Activated T-cell treated with anti-CD3 and anti-CD28 coated beads for 1 hour (primary cell): ENCODE measurements around the gene CCDC149.

Source experiments
- DNase-seq: peaks from one replicate; pipeline ENCODE4 v3.0.0-alpha.2; 2020; ENCODE audit warnings: low read depth

CCDC149 gene

DNA sequence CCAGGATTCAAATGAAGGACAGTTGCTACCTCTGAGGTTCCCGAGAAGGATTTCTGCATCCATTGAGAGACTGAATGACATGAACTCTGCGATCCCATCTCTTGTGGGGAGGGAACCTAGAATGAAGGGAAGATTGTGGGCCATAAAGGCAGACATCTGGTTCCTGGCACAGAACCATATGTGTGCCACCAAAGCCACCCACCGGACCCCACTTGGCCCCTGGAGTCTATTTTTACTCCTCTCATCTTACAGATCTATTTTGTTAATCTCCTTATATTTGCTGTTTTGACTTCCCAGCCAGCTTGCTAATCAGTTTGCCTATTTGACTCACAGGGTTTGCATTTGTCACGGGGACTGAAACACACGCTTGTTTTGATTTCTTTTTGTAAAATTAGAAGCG lies 110.2 kb downstream of the CCDC149 start:
- DNase-seq, result no peak

DNA sequence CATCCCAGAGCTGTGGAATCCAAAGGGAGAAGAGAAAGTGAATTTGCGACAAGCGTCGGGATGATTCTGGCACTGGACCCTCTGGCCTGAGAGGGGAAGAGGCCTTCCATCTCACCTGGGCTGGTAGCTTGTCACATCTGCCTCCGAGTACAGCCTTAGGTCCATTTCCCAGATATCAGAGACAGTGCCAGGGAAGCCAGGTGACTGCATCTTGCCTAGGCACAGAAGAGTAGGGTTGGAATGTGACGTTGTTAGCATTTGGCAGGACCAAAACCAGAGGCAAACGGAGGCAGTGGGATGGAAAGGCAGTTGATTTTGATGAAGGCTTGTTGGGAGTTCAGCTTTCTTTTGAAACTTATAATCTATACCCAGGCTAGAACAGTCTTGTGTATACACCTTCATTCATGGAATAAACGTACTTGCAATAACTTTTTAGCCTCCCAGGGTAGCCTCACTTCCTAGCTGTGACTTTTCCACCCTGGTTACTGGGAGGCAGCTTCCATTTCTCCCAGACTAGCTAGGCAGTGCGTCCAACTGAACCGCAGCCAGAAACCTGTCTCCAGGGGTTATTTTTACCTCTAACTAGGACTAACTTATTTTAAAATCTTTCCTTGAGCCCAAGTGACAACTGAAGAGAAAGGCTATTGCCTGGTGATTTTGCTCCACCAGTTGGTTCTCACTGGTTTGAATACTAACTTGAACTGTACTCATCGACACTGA lies 111.5 kb downstream of the CCDC149 start:
- DNase-seq, result no peak

DNA sequence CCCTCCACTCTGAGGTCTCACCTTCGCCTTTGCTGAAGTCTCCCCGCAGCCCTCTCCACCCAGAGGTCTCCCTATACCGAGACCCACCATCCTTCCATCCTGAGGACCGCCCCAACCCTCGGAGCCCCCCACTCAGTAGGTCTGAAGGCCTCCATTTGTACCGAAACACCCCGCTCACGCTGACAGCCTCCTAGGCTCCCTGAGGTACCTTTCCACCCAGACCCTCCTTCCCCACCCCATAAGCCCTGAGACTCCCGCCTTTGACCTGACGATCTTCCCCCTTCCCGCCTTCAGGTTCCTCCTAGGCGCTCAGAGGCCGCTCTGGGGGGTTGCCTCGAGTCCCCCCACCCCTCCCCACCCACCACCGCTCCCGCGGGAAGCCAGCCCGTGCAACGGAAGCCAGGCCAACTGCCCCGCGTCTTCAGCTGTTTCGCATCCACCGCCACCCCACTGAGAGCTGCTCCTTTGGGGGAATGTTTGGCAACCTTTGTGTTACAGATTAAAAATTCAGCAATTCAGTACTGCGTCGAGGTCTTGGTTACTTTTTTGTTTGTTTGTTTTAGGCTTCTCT lies 112.4 kb downstream of the CCDC149 start:
- DNase-seq, result no peak

DNA sequence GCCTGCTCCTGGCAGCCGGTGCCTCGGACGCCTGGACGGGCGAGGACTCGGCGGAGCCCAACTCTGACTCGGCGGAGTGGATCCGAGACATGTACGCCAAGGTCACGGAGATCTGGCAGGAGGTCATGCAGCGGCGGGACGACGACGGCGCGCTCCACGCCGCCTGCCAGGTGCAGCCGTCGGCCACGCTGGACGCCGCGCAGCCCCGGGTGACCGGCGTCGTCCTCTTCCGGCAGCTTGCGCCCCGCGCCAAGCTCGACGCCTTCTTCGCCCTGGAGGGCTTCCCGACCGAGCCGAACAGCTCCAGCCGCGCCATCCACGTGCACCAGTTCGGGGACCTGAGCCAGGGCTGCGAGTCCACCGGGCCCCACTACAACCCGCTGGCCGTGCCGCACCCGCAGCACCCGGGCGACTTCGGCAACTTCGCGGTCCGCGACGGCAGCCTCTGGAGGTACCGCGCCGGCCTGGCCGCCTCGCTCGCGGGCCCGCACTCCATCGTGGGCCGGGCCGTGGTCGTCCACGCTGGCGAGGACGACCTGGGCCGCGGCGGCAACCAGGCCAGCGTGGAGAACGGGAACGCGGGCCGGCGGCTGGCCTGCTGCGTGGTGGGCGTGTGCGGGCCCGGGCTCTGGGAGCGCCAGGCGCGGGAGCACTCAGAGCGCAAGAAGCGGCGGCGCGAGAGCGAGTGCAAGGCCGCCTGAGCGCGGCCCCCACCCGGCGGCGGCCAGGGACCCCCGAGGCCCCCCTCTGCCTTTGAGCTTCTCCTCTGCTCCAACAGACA lies 113.1 kb downstream of the CCDC149 start:
- DNase-seq, result no peak

DNA sequence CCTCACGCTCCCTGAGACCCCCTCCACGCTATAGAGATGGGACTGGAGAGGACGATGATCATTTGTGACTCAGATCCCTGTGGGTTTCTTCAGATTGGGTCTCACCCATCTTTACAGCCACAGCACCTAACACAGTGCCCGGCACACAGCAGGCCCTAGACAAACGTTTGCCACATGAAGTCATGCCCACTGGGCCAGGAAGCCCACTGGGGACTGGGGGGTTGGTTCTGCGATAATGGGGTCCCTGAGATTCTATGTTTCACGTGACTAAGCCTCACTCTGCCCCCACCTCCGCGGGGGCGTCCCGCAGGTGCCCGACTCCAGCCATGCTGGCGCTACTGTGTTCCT lies 113.7 kb downstream of the CCDC149 start:
- DNase-seq, result no peak

DNA sequence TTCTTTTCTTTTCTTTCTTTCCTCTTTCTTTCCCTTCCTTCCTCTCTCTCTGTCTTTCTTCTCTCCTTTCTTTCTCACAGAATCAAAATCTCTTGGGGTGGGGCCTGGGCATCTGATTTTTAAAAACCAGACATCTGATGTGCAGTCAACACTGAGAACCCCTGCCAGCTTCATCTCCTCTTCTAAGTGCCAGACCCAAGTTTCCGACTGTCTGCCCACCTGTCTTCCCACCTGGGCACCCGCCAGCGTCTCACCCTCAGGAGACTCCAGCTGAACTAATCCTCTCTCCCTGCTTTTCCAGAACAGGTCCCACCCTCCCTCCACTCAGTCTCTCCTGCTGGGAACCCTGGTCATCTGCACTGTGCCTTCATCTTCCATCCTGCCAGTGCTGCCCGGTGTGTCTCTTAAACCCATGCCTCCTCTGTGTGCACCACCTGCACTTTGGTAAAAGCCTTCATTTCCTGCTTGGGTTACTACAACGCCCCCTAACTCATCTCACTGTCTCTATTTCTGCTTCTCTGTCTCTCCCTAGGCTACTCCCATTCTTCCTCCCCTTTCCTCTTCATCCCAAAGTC lies 114.7 kb downstream of the CCDC149 start:
- DNase-seq, result no peak

DNA sequence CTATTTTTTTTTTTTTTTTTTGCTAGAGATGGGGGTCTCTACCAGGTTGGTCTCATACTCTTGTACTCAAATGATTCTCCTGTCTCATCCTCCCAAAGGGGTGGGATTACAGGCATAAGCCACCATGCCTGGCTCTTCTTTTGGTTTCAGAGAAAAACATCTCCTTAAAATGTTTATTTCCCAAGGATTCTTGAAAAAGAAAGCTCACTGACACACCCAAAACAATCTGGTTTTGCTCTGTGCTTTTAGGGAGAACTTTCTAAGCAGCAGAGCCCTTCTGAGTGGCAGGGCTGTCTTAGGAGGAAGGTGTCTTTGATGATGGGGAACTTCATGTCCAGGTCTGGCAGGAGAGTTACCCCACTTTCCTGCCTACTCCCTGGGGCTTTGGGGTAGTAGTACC lies 116.2 kb downstream of the CCDC149 start:
- DNase-seq, result no peak

DNA sequence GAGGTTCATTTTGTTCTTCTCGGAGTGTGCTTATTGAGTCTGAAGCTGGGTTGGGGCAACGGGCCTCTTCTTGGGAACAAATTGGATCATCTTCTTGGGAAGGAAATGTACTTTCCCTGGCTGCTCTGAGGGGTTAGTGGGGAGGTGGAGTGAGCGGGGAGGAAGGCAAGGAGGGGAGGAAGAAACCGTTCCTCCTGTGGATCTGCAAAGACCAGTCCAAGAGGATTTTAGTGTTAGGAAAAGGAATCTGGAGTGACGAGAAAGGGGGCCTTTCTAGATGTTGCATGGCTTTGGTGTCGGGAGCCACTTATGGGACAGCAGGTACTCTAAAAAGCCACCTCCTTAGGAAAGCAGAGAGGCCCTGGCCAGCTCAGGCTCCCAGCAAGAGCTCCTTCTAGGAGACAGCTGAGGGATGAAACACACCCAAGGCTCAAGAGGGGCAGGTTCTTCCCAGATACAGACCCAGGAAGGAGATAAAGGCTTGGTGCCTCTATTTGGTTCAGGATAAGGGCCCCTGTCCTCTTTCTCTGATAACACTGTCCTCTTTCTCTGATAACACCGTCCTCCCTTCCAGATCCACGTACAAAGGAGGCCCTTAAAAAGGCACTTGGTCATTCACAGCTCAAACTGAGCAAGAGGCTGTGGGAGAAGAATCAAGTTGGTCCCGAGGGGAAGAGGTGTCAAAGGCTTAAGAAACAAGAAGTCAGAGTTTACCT lies 117.0 kb downstream of the CCDC149 start:
- no peak for DNase-seq

DNA sequence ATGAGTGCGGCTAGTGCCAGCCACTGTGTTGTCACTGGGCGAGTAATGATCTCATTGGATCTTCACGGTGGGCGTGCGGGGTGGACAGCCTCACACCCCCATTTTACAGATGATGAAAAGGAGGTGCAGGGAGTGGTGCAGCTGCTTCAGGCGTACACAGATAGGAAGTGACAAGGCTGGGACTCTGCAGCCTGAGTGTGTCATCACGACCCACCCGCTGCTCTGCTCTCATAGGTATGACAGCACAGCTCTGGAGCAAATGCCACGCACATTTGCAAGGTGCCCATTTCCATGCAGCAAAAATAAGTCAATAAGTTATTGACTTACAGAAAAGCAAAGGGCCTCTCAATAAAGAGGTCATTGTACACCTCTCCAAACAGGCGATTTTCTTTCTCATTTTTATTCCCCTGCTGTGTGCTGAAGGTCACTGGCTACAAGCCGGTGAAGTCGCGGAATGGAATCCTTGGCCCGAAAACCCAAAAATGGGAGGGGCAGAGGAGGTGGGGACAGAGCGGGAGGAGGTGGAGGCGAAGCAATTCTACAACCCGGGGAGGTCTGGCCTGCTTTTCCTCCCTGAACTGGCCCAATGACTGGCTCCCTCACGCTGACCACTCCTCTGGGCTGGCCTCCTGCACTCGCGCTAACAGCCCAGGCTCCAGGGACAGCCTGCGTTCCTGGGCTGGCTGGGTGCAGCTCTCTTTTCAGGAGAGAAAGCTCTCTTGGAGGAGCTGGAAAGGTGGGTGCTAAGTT lies 117.8 kb downstream of the CCDC149 start, which contains the start of gene SOD3:
SOD3 (plus strand) TSS at position 658 of the 750 bp plus-strand sequence. CDS start 3,949 bp downstream, outside the sequence.
- DNase-seq, result no peak

DNA sequence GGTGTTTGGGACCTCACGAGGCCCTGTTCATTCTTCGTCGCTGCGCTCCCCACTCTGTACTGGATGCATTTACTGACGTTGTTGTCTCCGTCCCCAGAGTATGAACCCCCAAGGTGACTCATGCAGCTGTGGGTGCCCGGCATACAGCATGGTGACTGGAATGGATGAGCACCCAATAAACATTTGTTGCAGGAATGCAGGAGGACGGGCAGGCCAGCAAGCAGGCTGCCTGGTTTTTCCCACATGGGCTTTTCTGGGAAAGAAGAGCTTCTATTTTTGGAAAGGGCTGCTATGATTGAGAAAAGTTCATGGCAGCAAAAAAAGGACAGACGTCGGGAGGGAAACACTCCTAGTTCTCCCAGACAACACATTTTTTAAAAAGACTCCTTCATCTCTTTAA lies 118.4 kb downstream of the CCDC149 start:
- DNase-seq, result no peak

DNA sequence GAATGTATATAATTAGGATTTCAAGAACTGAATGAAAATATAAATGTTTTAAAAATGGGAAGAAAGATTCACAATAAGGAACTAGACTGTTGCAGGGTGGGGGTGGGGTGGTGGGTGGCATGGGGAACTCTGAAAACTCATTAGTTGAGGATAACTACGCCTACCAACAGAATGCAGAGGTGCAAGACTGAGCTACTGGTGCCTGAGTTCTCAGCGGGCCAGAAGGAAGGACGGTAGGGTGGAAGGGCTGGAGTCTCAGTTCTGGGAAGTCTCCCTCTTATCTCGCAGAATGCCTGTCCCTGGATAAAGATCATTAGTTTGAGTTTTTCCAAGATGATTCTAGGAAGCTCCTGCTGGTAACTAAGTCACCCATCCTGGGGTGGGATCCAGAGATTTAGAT lies 118.8 kb downstream of the CCDC149 start:
- no peak for DNase-seq

DNA sequence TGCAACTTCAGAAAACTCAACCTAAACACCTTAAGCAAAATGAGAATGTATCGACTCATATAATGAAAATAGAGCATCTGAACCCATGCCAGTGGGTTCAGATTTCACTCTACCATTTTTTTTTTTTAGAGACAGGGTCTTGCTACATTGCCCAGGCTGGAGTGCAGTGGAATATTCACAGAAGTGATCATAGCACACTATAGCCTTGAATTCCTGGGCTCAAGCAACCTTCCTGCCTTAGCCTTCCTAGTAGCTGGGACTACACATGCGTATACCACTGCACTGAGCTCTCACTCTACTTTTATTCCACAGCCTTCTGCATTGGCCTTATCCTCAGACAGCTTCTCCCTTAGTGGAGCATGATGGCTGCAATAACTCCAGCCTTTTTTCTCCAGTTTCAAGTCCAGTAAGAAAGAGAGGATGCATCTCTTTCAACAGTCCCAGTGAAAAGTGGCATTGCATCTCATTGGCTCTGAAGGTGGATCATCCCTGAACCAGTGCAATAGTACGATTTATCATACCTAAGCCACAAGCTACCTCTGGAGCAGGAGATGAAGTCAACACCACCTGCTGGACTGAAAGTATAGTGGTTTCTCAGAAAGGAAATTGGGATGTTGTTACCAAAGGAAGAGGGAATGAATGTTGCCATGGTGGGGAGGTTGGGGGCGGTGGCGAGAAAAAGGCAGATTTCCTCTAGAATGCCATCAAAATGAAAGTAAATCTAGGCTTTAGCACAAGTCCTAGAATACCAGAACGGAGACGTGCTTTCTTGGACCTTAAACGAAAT lies 119.4 kb downstream of the CCDC149 start:
- DNase-seq, result no peak

DNA sequence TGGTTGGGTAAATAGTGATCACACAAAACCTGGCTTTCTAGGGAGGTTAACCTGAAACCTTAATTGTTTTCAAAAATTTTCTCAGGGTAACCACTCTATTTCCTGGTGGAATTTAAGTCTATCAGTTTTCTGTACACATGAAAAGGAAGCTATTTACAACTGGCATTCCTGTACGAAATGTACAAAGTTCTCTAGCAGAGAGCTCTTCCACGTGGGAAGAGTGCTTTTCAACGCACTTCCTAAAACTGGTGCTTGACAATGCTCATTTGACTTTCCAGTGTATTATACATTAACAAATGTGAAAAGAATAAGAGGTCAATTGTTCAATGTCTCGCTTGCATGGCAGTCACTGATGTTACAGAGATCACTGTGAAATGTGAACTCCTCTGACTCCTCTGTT lies 120.3 kb downstream of the CCDC149 start:
- no peak for DNase-seq

DNA sequence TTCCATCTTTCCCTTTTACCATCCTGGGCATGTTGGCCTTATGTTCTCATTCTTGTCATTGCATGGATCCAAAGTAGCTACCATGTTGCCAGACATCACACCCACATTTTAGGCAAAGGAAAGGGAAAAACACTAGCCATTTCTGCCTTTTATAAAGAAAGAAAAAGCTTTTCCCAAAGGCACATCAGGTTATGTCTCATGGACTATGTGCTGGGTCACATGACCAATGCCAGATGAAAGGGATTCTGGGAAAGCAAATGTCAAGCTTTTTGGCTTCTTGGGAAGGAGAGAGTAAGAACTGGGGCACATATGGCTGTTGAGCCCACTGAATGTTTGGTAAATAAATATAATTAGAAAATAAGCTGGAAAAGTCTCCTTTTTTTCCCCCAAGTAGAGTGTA lies 121.8 kb downstream of the CCDC149 start:
- no peak for DNase-seq

DNA sequence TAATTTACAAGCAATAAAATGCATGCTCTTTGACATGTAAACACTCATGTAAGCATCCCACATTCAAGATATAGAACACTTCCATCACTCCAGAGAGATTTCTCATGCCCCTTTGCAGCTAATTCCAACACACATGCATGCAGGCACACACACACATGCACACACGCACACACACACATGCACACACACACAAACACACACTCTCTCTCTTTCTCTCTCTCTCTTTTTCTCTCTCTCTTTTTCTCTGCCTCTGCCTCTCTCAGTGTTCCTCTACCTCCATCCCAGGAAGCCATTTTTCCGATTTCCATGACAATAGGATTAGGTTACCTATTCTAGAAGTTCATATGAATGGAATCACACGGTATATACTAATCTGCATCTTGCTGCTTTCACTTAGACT lies 129.3 kb downstream of the CCDC149 start:
- DNase-seq, result no peak

DNA sequence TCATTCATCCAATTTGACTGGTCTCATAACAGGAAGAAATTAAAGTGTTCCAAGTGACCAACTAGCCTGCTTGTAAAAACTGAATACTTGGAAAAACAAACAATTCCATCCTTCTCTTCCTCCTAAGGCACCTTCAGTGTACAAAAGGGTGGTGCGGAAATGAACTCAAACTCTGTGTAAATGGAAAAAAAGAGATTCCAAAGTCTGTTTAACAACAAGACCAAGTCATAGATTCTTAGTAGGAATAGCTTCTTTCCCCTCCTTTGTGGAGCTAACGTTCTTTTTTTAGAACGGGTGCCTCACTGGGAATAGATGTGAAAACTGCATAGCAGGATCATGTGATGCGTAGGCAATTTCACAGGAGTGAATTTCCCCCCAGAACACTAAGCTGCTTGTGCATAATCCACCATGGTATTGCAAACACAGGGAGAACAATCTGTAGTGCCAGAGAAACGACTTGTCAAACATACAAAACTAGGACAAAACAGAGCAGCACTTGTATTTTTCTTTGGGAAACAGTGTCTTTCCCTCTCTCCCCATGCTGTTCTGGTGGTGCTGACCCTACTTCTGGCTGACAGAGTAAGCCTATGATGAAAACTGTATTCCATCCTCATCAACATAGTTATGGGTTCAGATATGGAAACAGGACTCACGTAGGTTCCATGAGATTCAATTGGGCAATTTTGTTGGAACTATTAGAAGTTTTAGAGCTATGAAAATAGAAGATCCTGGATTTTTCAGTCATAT lies 130.7 kb downstream of the CCDC149 start:
- DNase-seq, result no peak

DNA sequence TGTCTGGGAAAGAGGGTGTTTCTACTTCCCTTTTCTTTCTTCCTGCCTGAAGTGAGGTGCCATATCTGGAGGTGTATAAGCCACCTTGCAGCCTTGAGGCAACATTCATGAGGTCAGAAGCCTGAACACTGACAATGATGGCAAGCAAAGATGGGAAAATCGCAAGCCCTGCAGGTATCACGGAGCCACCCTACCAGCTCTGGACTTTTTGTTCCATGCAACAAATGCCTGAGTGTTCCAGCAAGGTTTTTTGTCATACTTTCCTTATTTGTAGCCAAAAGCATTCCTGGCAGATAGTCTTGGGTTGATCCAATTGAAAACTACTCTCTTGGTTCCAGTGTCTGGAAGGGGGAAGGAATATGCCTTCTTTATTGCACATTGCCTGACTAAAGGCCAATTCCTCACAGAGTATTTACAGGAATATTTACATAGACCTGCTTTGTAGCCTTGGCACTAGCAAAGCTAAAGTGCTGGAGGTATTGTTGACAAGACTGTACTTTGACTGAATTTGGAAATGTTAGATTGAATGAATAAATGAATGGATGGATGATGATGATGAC lies 131.8 kb downstream of the CCDC149 start:
- no peak for DNase-seq

DNA sequence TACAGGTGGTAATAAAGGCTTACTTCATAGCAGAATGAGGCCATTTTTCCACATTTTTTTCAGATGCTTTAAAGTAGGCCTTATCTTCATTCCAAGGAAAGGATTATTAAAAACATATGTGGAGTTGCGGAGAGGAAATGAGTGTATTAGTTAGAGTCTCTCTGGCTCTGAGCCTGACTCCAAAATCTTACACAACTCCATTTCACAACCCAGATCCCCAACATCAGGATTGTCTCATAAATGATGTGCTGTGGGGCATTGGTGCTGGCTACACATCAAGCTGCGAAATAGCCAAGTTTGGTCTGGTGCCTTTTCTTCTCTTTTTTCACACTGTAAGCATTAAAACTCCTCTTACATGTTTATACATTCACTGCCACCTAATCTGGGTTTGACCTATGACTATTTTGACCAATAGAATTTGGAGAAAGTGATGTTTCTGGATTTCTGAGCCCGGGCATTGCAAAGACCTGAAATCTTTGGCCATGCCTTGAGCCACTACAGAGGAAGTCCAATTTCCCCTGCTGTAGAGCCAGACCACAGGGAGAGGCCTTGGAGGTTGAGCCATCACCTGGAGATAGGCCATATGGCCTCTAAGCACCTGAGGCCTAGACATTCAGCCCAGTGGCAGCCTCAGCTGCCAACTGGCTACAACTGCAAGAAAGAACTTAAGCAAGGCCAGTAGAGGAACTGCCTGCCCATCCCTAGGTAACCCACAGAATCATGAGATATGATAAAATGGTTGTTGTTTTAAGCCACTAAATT lies 134.2 kb downstream of the CCDC149 start:
- no peak for DNase-seq
